WTC11 (cell line): Measurements from ENCODE around the gene PPAN. TPM values are rescaled to one million over a fixed set of nuclear protein-coding genes. Genes with fewer than 3 reads are reported as not detected.

ENCODE experiments used
- ATAC-seq: fragments of 200-7000 bp; cut with Tn5 transposase; 2 replicates; pipeline ENCODE4 v1.10.0; 2021; ENCODE audit warnings: mild to moderate bottlenecking, moderate library complexity
- CTCF ChIA-PET: fragments of 300-600 bp; sonication (Branson Sonifier 250); formaldehyde crosslinking; loops from one replicate; lab custom pipeline; 2021; ENCODE audit warnings: antibody characterized with exemption; lab: Charles Lee
- POLR2A ChIA-PET: fragments of 350-600 bp; sonication (Branson Sonifier 250); formaldehyde crosslinking; loops from one replicate; lab custom pipeline; 2021; ENCODE audit warnings: antibody characterized with exemption; lab: Charles Lee
- DNase-seq: peaks from one replicate; pipeline ENCODE4 v3.0.0; 2021; ENCODE audit warnings: low spot score
- H3K27ac Mint-ChIP-seq: 2 replicates; pipeline ENCODE4 v1.8.0; 2021; ENCODE audit warnings: mixed read lengths
- H3K27me3 Mint-ChIP-seq: 2 replicates; pipeline ENCODE4 v1.8.0; 2021; ENCODE audit warnings: low read depth, mild to moderate bottlenecking, moderate library complexity, mixed read lengths
- H3K36me3 Mint-ChIP-seq: 2 replicates; pipeline ENCODE4 v1.8.0; 2021; ENCODE audit warnings: mixed read lengths
- H3K4me1 Mint-ChIP-seq: 2 replicates; pipeline ENCODE4 v1.8.0; 2022; ENCODE audit warnings: mixed read lengths
- H3K4me3 Mint-ChIP-seq: 2 replicates; pipeline ENCODE4 v1.8.0; 2021; ENCODE audit warnings: mild to moderate bottlenecking, moderate library complexity, mixed read lengths
- H3K9me3 Mint-ChIP-seq: 2 replicates; pipeline ENCODE4 v1.8.0; 2021; ENCODE audit warnings: mixed read lengths
- ETV6 ChIP-seq: sonication (generic); formaldehyde crosslinking; IDR thresholded peaks from 2 replicates; pipeline ENCODE4 v1.8.1; 2022; ENCODE audit warnings: mild to moderate bottlenecking, missing genetic modification reagents
- FOXK1 ChIP-seq: sonication (generic); formaldehyde crosslinking; IDR thresholded peaks from 2 replicates; pipeline ENCODE4 v1.8.0; 2022; ENCODE audit warnings: mild to moderate bottlenecking, moderate library complexity, missing genetic modification reagents
- GABPB1 ChIP-seq: sonication (generic); formaldehyde crosslinking; IDR thresholded peaks from 2 replicates; pipeline ENCODE4 v1.8.1; 2023; ENCODE audit warnings: mild to moderate bottlenecking, missing genetic modification reagents
- IRF2 ChIP-seq: sonication (generic); formaldehyde crosslinking; IDR thresholded peaks from 2 replicates; pipeline ENCODE4 v1.8.0; 2022; ENCODE audit warnings: low read depth, missing genetic modification reagents, borderline replicate concordance
- KAT7 ChIP-seq: sonication (generic); formaldehyde crosslinking; IDR thresholded peaks from 2 replicates; pipeline ENCODE4 v1.8.1; 2023; ENCODE audit warnings: missing genetic modification reagents, mild to moderate bottlenecking, borderline replicate concordance
- NFYB ChIP-seq: sonication (generic); formaldehyde crosslinking; conservative IDR thresholded peaks from 2 replicates; pipeline ENCODE4 v1.8.0; 2022; ENCODE audit warnings: low read depth, missing genetic modification reagents
- RELA ChIP-seq: sonication (generic); formaldehyde crosslinking; IDR thresholded peaks from 2 replicates; pipeline ENCODE4 v1.8.1; 2022; ENCODE audit warnings: missing genetic modification reagents, mild to moderate bottlenecking, borderline replicate concordance
- SOX15 ChIP-seq: fragments of 250-450 bp; sonication (Bioruptor Pico); IDR thresholded peaks from 2 replicates; pipeline ENCODE4 v1.9.0; 2021; ENCODE audit warnings: mild to moderate bottlenecking
- SP1 ChIP-seq: sonication (generic); formaldehyde crosslinking; conservative IDR thresholded peaks from 2 replicates; pipeline ENCODE4 v1.8.1; 2022; ENCODE audit warnings: missing genetic modification reagents
- TCF7 ChIP-seq: sonication (generic); formaldehyde crosslinking; IDR thresholded peaks from 2 replicates; pipeline ENCODE4 v1.8.0; 2022; ENCODE audit warnings: mild to moderate bottlenecking, low read depth, missing genetic modification reagents, moderate library complexity
- ZNF232 ChIP-seq: sonication (generic); formaldehyde crosslinking; IDR thresholded peaks from 2 replicates; pipeline ENCODE4 v1.8.0; 2022; ENCODE audit warnings: mild to moderate bottlenecking, missing genetic modification reagents
- ZNF263 ChIP-seq: sonication (generic); formaldehyde crosslinking; IDR thresholded peaks from 2 replicates; pipeline ENCODE4 v1.8.1; 2022; ENCODE audit warnings: low read depth, mild to moderate bottlenecking, moderate library complexity, missing genetic modification reagents
- ZNF317 ChIP-seq: sonication (generic); formaldehyde crosslinking; IDR thresholded peaks from 2 replicates; pipeline ENCODE4 v1.8.1; 2023; ENCODE audit warnings: low read depth, mild to moderate bottlenecking, moderate library complexity, missing genetic modification reagents, borderline replicate concordance
- ZNF416 ChIP-seq: fragments of 250-450 bp; sonication (Bioruptor Pico); IDR thresholded peaks from 2 replicates; pipeline ENCODE4 v1.9.0; 2021; ENCODE audit warnings: mild to moderate bottlenecking, inconsistent platforms
- ZNF671 ChIP-seq: fragments of 250-450 bp; sonication (Bioruptor Pico); IDR thresholded peaks from 2 replicates; pipeline ENCODE4 v1.8.0; 2021; ENCODE audit warnings: mild to moderate bottlenecking
- total RNA-seq: library from RNA; stranded (reverse); gene quantifications from 3 replicates; pipeline ENCODE4 v1.2.3, GENCODE V29; 2021
- TF ChIP-seq, protein P1 (sequence below): fragments of 250-450 bp; sonication (Bioruptor Pico); conservative IDR thresholded peaks from 2 replicates; pipeline ENCODE4 v1.9.0; 2021; ENCODE audit warnings: mild to moderate bottlenecking
- TF ChIP-seq, protein P2 (sequence below): sonication (generic); formaldehyde crosslinking; IDR thresholded peaks from 2 replicates; pipeline ENCODE4 v1.8.0; 2022; ENCODE audit warnings: mild to moderate bottlenecking, missing genetic modification reagents
- TF ChIP-seq, protein P3 (sequence below): sonication (generic); formaldehyde crosslinking; IDR thresholded peaks from 2 replicates; pipeline ENCODE4 v1.8.1; 2023; ENCODE audit warnings: mild to moderate bottlenecking, missing genetic modification reagents, moderate library complexity
- TF ChIP-seq, protein P4 (sequence below): sonication (generic); formaldehyde crosslinking; IDR thresholded peaks from 2 replicates; pipeline ENCODE4 v1.8.1; 2023; ENCODE audit warnings: mild to moderate bottlenecking, missing genetic modification reagents
- TF ChIP-seq, protein P5 (sequence below): sonication (generic); formaldehyde crosslinking; IDR thresholded peaks from 2 replicates; pipeline ENCODE4 v1.8.1; 2023; ENCODE audit warnings: mild to moderate bottlenecking, moderate library complexity, missing genetic modification reagents
- TF ChIP-seq, protein P6 (sequence below): sonication (generic); formaldehyde crosslinking; IDR thresholded peaks from 2 replicates; pipeline ENCODE4 v1.8.1; 2022; ENCODE audit warnings: low read depth, missing genetic modification reagents, borderline replicate concordance
- TF ChIP-seq, protein P7 (sequence below): fragments of 250-450 bp; sonication (Bioruptor Pico); IDR thresholded peaks from 2 replicates; pipeline ENCODE4 v1.8.0; 2021; ENCODE audit warnings: mild to moderate bottlenecking

PPAN gene
- total RNA-seq, 1 experiment from 2014 or later, result 83.7 TPM

DNA sequence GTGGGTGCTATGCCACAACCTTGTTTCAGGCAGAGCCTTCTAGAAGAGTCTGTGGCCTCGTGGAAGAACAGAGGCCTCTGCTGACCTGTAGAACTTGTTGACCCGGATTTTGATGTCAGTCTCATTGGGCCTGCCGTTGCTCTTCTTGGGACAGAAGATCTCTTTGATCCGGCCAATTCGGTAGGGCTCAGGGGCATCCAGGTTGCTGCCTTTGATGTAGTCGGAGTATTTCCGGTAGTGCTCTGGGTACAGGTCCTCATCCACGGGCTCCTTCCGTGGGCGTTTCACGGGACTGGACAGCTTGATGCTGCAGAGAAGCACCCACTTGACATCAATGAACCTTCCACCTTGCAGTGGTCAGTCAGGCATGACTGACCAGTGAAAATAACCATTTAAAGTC is 37.5 kb downstream of the PPAN start:
- Mint-ChIP-seq H3K27ac (no peak overlapping the region), H3K4me1 (no peaks in the 10 kb centered on the region), H3K9me3 (no peaks in the 10 kb centered on the region), H3K4me3 (no peak overlapping the region), H3K27me3 (no peaks in the 10 kb centered on the region), H3K36me3 (peaks cover 71% of the 10 kb centered on the region)
- TF ChIP-seq KAT7 (CRISPR knock-in tag) (no peak), RELA (no peak), FOXK1 (CRISPR knock-in tag) (no peak), NFYB (CRISPR knock-in tag) (no peak), IRF2 (CRISPR knock-in tag) (no peak), GABPB1 (CRISPR knock-in tag) (no peak), ZNF671 (CRISPR knock-in tag) (no peak)
- TF ChIP-seq, protein P1, sequence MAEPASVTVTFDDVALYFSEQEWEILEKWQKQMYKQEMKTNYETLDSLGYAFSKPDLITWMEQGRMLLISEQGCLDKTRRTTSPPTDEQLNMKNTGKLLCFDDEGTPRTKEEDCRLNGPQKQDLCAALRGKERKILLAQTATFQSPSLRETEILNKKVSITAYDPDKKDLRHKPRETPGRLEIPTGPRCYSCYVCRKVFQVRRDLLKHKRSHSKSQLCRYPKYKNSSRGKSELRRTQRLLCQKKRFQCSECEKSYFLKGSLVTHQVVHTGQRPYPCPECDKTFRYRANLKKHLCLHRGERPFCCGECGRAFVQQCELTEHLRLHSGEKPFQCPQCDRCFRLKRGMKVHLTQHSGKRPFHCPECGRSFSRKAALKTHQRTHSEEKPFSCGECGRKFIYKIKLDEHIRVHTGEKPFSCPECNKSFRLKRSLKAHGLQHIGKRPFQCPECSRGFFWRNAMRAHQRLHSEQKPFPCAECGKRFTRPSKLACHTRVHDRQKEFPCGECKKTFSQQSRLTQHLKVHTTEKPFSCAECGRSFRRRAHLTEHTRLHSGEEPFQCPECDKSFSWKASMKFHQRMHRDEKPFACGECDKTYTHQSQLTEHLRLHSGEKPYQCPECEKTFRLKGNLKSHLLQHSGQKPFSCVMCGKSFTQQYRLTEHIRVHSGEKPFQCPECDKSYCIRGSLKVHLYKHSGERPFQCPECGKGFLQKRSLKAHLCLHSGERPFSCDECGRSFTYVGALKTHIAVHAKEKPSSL (CRISPR knock-in tag), result no peak
- TF ChIP-seq, protein P2, sequence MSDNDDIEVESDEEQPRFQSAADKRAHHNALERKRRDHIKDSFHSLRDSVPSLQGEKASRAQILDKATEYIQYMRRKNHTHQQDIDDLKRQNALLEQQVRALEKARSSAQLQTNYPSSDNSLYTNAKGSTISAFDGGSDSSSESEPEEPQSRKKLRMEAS (CRISPR knock-in tag), result no peak
- TF ChIP-seq, protein P3, sequence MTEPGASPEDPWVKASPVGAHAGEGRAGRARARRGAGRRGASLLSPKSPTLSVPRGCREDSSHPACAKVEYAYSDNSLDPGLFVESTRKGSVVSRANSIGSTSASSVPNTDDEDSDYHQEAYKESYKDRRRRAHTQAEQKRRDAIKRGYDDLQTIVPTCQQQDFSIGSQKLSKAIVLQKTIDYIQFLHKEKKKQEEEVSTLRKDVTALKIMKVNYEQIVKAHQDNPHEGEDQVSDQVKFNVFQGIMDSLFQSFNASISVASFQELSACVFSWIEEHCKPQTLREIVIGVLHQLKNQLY, result no peak
- ATAC-seq, result no peak
- CTCF ChIA-PET, result no interaction called here
- no peak for DNase-seq
- POLR2A ChIA-PET, result no interaction called here

DNA sequence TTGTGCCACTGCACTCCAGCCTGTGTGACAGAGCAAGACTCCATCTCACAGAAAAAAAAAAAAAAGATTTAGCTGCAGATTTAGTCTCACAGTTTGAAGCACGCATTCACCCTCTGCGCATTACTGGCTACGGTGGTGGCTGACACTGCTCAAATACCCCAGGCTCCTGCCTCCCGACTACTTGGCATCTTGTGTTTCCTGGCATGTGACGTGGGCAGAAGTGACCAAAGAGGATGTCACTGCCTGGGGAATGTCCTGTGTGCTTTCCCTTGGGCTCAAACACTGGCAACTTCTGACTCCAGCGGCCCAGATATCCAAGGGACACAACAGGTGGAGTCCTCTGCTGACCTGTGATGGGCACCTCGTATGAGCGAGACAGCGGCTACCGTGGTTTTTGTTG is 38.2 kb downstream of the PPAN start:
- Mint-ChIP-seq H3K4me1 (no peaks in the 10 kb centered on the region), H3K9me3 (no peaks in the 10 kb centered on the region), H3K27ac (no peak overlapping the region), H3K36me3 (peaks cover 68% of the 10 kb centered on the region), H3K27me3 (no peaks in the 10 kb centered on the region), H3K4me3 (no peak overlapping the region)
- ChIA-PET CTCF (interaction anchor here (0.5 kb wide), 1 partner anchor 88 kb away, joined by 3 read pairs; no protein-coding TSS in a partner anchor), POLR2A (no interaction called here)
- no peak for DNase-seq
- no peak for TF ChIP-seq ZNF416 (CRISPR knock-in tag)
- no peak for TF ChIP-seq ZNF263 (CRISPR knock-in tag)
- no peak for TF ChIP-seq ETV6 (CRISPR knock-in tag)
- TF ChIP-seq, protein P4, sequence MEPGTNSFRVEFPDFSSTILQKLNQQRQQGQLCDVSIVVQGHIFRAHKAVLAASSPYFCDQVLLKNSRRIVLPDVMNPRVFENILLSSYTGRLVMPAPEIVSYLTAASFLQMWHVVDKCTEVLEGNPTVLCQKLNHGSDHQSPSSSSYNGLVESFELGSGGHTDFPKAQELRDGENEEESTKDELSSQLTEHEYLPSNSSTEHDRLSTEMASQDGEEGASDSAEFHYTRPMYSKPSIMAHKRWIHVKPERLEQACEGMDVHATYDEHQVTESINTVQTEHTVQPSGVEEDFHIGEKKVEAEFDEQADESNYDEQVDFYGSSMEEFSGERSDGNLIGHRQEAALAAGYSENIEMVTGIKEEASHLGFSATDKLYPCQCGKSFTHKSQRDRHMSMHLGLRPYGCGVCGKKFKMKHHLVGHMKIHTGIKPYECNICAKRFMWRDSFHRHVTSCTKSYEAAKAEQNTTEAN (CRISPR knock-in tag), result no peak
- no peak for TF ChIP-seq SOX15
- TF ChIP-seq, protein P5, sequence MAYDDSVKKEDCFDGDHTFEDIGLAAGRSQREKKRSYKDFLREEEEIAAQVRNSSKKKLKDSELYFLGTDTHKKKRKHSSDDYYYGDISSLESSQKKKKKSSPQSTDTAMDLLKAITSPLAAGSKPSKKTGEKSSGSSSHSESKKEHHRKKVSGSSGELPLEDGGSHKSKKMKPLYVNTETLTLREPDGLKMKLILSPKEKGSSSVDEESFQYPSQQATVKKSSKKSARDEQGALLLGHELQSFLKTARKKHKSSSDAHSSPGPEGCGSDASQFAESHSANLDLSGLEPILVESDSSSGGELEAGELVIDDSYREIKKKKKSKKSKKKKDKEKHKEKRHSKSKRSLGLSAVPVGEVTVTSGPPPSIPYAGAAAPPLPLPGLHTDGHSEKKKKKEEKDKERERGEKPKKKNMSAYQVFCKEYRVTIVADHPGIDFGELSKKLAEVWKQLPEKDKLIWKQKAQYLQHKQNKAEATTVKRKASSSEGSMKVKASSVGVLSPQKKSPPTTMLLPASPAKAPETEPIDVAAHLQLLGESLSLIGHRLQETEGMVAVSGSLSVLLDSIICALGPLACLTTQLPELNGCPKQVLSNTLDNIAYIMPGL (CRISPR knock-in tag), result no peak
- TF ChIP-seq ZNF232 (CRISPR knock-in tag), result no peak
- TF ChIP-seq SP1 (CRISPR knock-in tag), result no peak
- TF ChIP-seq, protein P6, sequence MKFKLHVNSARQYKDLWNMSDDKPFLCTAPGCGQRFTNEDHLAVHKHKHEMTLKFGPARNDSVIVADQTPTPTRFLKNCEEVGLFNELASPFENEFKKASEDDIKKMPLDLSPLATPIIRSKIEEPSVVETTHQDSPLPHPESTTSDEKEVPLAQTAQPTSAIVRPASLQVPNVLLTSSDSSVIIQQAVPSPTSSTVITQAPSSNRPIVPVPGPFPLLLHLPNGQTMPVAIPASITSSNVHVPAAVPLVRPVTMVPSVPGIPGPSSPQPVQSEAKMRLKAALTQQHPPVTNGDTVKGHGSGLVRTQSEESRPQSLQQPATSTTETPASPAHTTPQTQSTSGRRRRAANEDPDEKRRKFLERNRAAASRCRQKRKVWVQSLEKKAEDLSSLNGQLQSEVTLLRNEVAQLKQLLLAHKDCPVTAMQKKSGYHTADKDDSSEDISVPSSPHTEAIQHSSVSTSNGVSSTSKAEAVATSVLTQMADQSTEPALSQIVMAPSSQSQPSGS, result no peak
- no peak for TF ChIP-seq ZNF317
- no peak for TF ChIP-seq TCF7 (CRISPR knock-in tag)
- TF ChIP-seq, protein P7, sequence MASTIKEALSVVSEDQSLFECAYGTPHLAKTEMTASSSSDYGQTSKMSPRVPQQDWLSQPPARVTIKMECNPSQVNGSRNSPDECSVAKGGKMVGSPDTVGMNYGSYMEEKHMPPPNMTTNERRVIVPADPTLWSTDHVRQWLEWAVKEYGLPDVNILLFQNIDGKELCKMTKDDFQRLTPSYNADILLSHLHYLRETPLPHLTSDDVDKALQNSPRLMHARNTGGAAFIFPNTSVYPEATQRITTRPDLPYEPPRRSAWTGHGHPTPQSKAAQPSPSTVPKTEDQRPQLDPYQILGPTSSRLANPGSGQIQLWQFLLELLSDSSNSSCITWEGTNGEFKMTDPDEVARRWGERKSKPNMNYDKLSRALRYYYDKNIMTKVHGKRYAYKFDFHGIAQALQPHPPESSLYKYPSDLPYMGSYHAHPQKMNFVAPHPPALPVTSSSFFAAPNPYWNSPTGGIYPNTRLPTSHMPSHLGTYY (CRISPR knock-in tag), result no peak
- TF ChIP-seq, all 79 proteins: peak for 0
- no peak for ATAC-seq
